Tibial nerve (tissue), 3 donors: ENCODE measurements around the gene RETREG2.

Experiments used
- POLR2A ChIP-seq, 2 donors: fragments of 450-650 bp; IDR thresholded peaks; one replicate each; pipeline ENCODE4 v1.6.1; 2017; ENCODE audit warnings: antibody characterized with exemption in 2 of 2, mild to moderate bottlenecking in 2 of 2, moderate library complexity in 2 of 2
- TF ChIP-seq, protein P1 (sequence below), 5 experiments: fragments of 200-600 bp in 3 of 5; fragments of 450-650 bp in 2 of 5; sonication (generic) in 3 of 5; IDR thresholded peaks; one replicate each; pipeline ENCODE4 v1.5.1; 2016 to 2019; ENCODE audit warnings: antibody characterized with exemption in 5 of 5, mild to moderate bottlenecking in 3 of 5, moderate library complexity in 2 of 5

DNA sequence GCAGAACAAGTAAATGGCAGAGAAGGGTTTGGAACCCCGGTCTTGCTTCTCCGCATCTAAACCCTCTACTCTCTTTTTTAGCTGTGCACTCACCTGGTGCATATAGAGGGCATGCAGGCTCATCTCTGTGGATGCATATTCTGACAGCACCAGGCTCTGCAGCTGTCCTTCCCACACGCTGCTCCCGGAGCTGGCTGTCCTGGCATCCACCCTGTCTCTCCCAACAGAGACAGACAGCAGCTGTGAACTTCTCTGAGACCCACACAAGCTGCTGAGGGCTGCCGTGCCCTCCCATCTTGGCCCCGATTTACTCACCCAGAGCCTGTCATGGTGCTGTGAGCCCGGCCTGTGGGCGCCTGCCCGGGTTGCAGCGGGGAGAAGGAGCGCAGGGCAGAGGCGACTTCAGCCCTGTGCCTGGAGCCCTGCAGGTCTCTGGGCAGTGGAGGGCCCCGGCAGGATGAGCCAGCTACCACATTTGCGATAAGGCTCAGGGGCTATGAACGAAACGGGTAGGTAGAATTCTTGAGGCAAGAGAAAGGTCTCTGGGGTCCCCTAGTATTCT is 44.0 kb downstream of the RETREG2 start:
- TF ChIP-seq POLR2A (IDR thresholded peaks at IDR 0.05): no peak
- TF ChIP-seq, protein P1, sequence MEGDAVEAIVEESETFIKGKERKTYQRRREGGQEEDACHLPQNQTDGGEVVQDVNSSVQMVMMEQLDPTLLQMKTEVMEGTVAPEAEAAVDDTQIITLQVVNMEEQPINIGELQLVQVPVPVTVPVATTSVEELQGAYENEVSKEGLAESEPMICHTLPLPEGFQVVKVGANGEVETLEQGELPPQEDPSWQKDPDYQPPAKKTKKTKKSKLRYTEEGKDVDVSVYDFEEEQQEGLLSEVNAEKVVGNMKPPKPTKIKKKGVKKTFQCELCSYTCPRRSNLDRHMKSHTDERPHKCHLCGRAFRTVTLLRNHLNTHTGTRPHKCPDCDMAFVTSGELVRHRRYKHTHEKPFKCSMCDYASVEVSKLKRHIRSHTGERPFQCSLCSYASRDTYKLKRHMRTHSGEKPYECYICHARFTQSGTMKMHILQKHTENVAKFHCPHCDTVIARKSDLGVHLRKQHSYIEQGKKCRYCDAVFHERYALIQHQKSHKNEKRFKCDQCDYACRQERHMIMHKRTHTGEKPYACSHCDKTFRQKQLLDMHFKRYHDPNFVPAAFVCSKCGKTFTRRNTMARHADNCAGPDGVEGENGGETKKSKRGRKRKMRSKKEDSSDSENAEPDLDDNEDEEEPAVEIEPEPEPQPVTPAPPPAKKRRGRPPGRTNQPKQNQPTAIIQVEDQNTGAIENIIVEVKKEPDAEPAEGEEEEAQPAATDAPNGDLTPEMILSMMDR (IDR thresholded peaks at IDR 0.05): no peak
